B cell (primary cell): ENCODE results near the gene SNTB2. TPM values are rescaled to one million over a fixed set of nuclear protein-coding genes. Genes with fewer than 3 reads are reported as not detected.

Experiments used
- ATAC-seq: fragments of 200-7000 bp; cut with Tn5 transposase; one replicate; pipeline ENCODE4 v1.10.0; 2021; ENCODE audit warnings: low read depth, mild to moderate bottlenecking, moderate number of reproducible peaks, moderate library complexity
- CTCF ChIA-PET: fragments of 350-600 bp; sonication (Branson Sonifier 250); formaldehyde crosslinking; loops from one replicate; lab custom pipeline; 2021; ENCODE audit warnings: antibody characterized with exemption, inconsistent platforms; lab: Charles Lee
- POLR2A ChIA-PET: fragments of 350-600 bp; sonication (Branson Sonifier 250); formaldehyde crosslinking; loops from one replicate; lab custom pipeline; 2021; ENCODE audit warnings: antibody characterized with exemption; lab: Charles Lee
- DNase-seq: peaks from one replicate; pipeline ENCODE4 v3.0.0; 2013
- H2AFZ ChIP-seq: 2 replicates; pipeline ENCODE4 v1.6.1; 2012; ENCODE audit warnings: mild to moderate bottlenecking, low read depth, low read length; ENCODE audit not compliant: insufficient read depth, poor library complexity, severe bottlenecking
- H3K27ac ChIP-seq, 2 donors: 1 replicate in 1 of 2; 2 replicates in 1 of 2; pipeline ENCODE4 v1.5.1; 2012 to 2013; ENCODE audit warnings: low read length in 2 of 2, mild to moderate bottlenecking in 2 of 2, moderate library complexity in 1 of 2
- H3K27me3 ChIP-seq, 4 experiments: fragments of 200-600 bp in 1 of 4; sonication (generic) in 1 of 4; replicated peaks in 1 of 4; 1 replicate in 2 of 4; 2 replicates in 2 of 4; pipeline versions ENCODE4 v1.6.1 to v1.7.0; 2013 to 2016; ENCODE audit warnings: low read length in 3 of 4, mild to moderate bottlenecking in 2 of 4, mixed read lengths in 1 of 4, moderate library complexity in 1 of 4; ENCODE audit not compliant: insufficient read depth in 4 of 4, control insufficient read depth in 3 of 4; ENCODE audit errors: control extremely low read depth in 1 of 4
- H3K36me3 ChIP-seq, 2 experiments: replicated peaks in 1 of 2; 1 replicate in 1 of 2; 2 replicates in 1 of 2; pipeline versions ENCODE4 v1.6.1 to v1.7.1; 2013; ENCODE audit warnings: low read length in 1 of 2; ENCODE audit not compliant: insufficient read depth in 2 of 2, control insufficient read depth in 1 of 2; ENCODE audit errors: control extremely low read depth in 1 of 2, extremely low read depth in 1 of 2
- H3K4me1 ChIP-seq, 2 donors: fragments of 200-600 bp in 1 of 2; sonication (generic) in 1 of 2; 1 replicate in 1 of 2; 2 replicates in 1 of 2; pipeline versions ENCODE4 v1.5.1 to v1.6.1; 2013 to 2017; ENCODE audit warnings: low read length in 2 of 2; ENCODE audit not compliant: control insufficient read depth in 2 of 2, insufficient read depth in 2 of 2
- H3K4me2 ChIP-seq: replicated peaks from 2 replicates; pipeline ENCODE3; 2012; ENCODE audit warnings: mild to moderate bottlenecking, low read depth, low read length; ENCODE audit not compliant: poor library complexity, severe bottlenecking
- H3K4me3 ChIP-seq, 5 experiments: fragments of 200-600 bp in 1 of 5; sonication (generic) in 1 of 5; 1 replicate in 3 of 5; 2 replicates in 2 of 5; pipeline versions ENCODE4 v1.5.1 to v1.7.0; 2011 to 2016; ENCODE audit warnings: low read length in 4 of 5, mild to moderate bottlenecking in 4 of 5, low read depth in 2 of 5, control low read depth in 1 of 5, moderate library complexity in 1 of 5; ENCODE audit not compliant: insufficient read depth in 1 of 5; ENCODE audit errors: control extremely low read depth in 1 of 5, extremely low read depth in 1 of 5
- H3K79me2 ChIP-seq: fragments of 200-600 bp; sonication (generic); one replicate; pipeline ENCODE4 v1.6.0; 2016; ENCODE audit warnings: low read length; ENCODE audit not compliant: control insufficient read depth, insufficient read depth
- H3K9ac ChIP-seq: fragments of 200-600 bp; sonication (generic); 2 replicates; pipeline ENCODE4 v1.6.1; 2017; ENCODE audit warnings: mild to moderate bottlenecking, low read length, moderate library complexity
- H3K9me3 ChIP-seq, 3 donors: one replicate each; pipeline versions ENCODE4 v1.6.1 to v1.7.1; 2013; ENCODE audit warnings: low read length in 2 of 3; ENCODE audit not compliant: control insufficient read depth in 2 of 3, insufficient read depth in 1 of 3; ENCODE audit errors: control extremely low read depth in 1 of 3
- H4K20me1 ChIP-seq: 2 replicates; pipeline ENCODE4 v1.6.0; 2012; ENCODE audit warnings: mild to moderate bottlenecking, low read length; ENCODE audit not compliant: insufficient read depth, control insufficient read depth, poor library complexity, severe bottlenecking
- H3K27ac Mint-ChIP-seq: one replicate; pipeline ENCODE4 v1.8.0; 2021; ENCODE audit warnings: mixed read lengths
- H3K27me3 Mint-ChIP-seq: one replicate; pipeline ENCODE4 v1.8.0; 2021; ENCODE audit warnings: mixed read lengths
- H3K4me1 Mint-ChIP-seq: one replicate; pipeline ENCODE4 v1.8.0; 2021; ENCODE audit warnings: mixed read lengths
- H3K4me3 Mint-ChIP-seq: one replicate; pipeline ENCODE4 v1.8.0; 2021; ENCODE audit warnings: mixed read lengths
- H3K9me3 Mint-ChIP-seq: one replicate; pipeline ENCODE4 v1.8.0; 2022; ENCODE audit warnings: mixed read lengths; ENCODE audit not compliant: insufficient read depth
- EZH2 ChIP-seq: IDR thresholded peaks from 2 replicates; pipeline ENCODE4 v1.6.1; 2012; ENCODE audit warnings: borderline replicate concordance, low read depth, mild to moderate bottlenecking, moderate library complexity, low read length; ENCODE audit not compliant: insufficient read depth, poor library complexity, severe bottlenecking
- WGBS: methylation state at CpG from one replicate; pipeline ENCODE4 v1.1.5; 2013; ENCODE audit warnings: missing lambda C conversion rate; ENCODE audit not compliant: insufficient coverage; 5-methylcytosine and 5-hydroxymethylcytosine counted together
- intact Hi-C: fragments of 100-400 bp; cut with micrococcal nuclease; formaldehyde crosslinking; loops from one replicate; pipeline ENCODE4 v1.10.0; 2022
- polyA plus RNA-seq: library from polyadenylated mRNA; depleted of rRNA; stranded (reverse); fragments of >200 nt; gene quantifications from 2 replicates; pipeline ENCODE4 v1.2.3, GENCODE V29; 2012
- total RNA-seq, 2 donors: library from RNA; stranded (reverse); fragments of 120-200 nt in 1 of 2; gene quantifications; 1 replicate in 1 of 2; 2 replicates in 1 of 2; pipeline versions ENCODE4 v1.2.3 to v1.2.4, GENCODE V29; 2013 to 2022
- TF ChIP-seq, protein P1 (sequence below): fragments of 200-600 bp; IDR thresholded peaks from one replicate; pipeline ENCODE4 v1.8.0; 2022; ENCODE audit warnings: antibody characterized with exemption, mild to moderate bottlenecking

The SNTB2 gene
- total and polyA plus RNA-seq, 2 donors (not counting 1 experiment from before 2014, with no cell fraction given) = 3.8 to 16.2 TPM

DNA sequence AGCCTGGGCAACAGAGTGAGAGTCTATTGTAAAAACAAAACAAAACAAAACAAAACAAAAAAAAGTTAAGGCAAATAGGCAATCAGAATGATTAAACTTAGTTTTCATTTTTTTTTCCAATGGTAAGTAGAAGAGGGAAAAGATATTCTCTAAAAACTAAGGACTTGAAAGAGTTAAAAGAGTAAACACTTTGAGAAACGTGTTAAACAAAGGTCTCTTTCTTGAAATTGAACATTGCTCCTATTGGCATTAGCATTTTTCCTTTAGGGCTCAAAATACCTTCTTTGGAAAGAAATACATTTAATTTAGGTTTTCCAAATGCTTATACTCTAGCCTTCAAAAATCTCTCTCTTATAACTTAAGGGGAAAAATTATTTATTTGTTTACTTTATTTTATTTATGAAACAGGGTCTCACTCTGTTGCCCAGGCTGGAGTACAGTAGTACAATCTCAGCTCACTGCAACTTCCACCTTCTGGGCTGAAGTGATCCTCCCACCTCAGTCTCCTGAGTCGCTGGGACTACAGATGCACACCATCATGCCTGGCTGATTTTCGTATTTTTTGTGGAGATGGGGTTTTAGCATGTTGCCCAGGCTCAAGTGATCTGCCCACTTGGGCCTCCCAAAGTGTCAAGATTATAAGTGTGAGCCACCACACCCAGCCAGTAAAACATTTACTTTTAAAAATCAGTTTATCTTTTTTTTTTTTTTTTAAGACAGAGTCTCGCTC is 79.5 kb downstream of the SNTB2 start:
- H3K27me3 Mint-ChIP-seq = no peaks in the 10 kb centered on the region
- H3K4me2 ChIP-seq = no peak overlapping the region
- no peak overlapping the region for H3K27ac ChIP-seq
- no peaks in the 10 kb centered on the region for H3K9me3 ChIP-seq
- ATAC-seq = no peak
- TF ChIP-seq, protein P1, sequence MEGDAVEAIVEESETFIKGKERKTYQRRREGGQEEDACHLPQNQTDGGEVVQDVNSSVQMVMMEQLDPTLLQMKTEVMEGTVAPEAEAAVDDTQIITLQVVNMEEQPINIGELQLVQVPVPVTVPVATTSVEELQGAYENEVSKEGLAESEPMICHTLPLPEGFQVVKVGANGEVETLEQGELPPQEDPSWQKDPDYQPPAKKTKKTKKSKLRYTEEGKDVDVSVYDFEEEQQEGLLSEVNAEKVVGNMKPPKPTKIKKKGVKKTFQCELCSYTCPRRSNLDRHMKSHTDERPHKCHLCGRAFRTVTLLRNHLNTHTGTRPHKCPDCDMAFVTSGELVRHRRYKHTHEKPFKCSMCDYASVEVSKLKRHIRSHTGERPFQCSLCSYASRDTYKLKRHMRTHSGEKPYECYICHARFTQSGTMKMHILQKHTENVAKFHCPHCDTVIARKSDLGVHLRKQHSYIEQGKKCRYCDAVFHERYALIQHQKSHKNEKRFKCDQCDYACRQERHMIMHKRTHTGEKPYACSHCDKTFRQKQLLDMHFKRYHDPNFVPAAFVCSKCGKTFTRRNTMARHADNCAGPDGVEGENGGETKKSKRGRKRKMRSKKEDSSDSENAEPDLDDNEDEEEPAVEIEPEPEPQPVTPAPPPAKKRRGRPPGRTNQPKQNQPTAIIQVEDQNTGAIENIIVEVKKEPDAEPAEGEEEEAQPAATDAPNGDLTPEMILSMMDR = no peak
- TF ChIP-seq EZH2 = no peak
- peaks cover 0 to 4% of the 10 kb centered on the region in 2 experiments for H3K36me3 ChIP-seq
- no peak overlapping the region for H3K9ac ChIP-seq
- 100% methylated on average over 1 of the region's 4 CpGs for WGBS
- no peak overlapping the region for H3K27ac Mint-ChIP-seq
- H4K20me1 ChIP-seq = no peaks in the 10 kb centered on the region
- H3K27me3 ChIP-seq = no peaks in the 10 kb centered on the region
- H2AFZ ChIP-seq = no peak overlapping the region
- H3K4me3 ChIP-seq = no peak overlapping the region
- no peak for DNase-seq
- H3K4me3 Mint-ChIP-seq = no peak overlapping the region
- ChIA-PET POLR2A (no interaction called here), CTCF (interaction anchor here (0.7 to 1.6 kb wide), 2 partner anchors 116 kb away, joined by 3 to 4 read pairs; no protein-coding TSS in a partner anchor)
- H3K79me2 ChIP-seq = no peaks in the 10 kb centered on the region
- no peaks in the 10 kb centered on the region for H3K4me1 ChIP-seq
- intact Hi-C loops = no loop called here
- no peaks in the 10 kb centered on the region for H3K9me3 Mint-ChIP-seq
- no peaks in the 10 kb centered on the region for H3K4me1 Mint-ChIP-seq

DNA sequence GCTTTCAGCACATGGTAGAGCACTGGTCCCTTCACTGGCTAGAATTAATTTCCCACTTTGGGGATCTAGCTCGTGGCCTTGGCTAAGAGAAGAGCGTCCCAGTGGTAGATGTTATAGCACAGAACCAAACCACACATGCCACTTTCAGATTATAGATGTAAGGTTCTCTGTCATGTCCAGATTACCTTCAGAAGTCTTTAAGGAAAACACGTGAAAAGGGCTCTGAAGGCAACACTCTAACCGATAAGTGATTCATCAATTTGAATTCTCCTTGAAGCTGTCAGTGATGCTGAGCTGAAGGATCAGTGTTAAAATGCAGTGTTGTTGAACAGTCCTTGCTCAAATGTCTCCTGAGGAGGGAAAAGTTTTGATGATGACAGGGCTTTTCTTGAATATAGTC is 80.7 kb downstream of the SNTB2 start:
- no peaks in the 10 kb centered on the region for H3K4me1 ChIP-seq
- H3K9ac ChIP-seq = no peak overlapping the region
- H3K27me3 ChIP-seq = no peaks in the 10 kb centered on the region
- ChIA-PET POLR2A (no interaction called here), CTCF (interaction anchor here (1.6 kb wide), 1 partner anchor 117 kb away, joined by 3 read pairs; no protein-coding TSS in a partner anchor)
- TF ChIP-seq EZH2 = no peak
- TF ChIP-seq, protein P1 = no peak
- Mint-ChIP-seq H3K4me3 (no peak overlapping the region), H3K4me1 (no peaks in the 10 kb centered on the region), H3K9me3 (no peaks in the 10 kb centered on the region), H3K27me3 (no peaks in the 10 kb centered on the region), H3K27ac (no peak overlapping the region)
- no peaks in the 10 kb centered on the region for H3K9me3 ChIP-seq
- H4K20me1 ChIP-seq = no peaks in the 10 kb centered on the region
- H3K36me3 ChIP-seq = peaks cover 0 to 4% of the 10 kb centered on the region in 2 experiments
- 92% methylated on average over 4 of the region's 4 CpGs for WGBS
- intact Hi-C loops = no loop called here
- no peak overlapping the region for H3K4me2 ChIP-seq
- H3K27ac ChIP-seq = no peak overlapping the region
- no peak overlapping the region for H2AFZ ChIP-seq
- H3K4me3 ChIP-seq = no peak overlapping the region
- no peak for ATAC-seq
- no peak for DNase-seq
- H3K79me2 ChIP-seq = no peaks in the 10 kb centered on the region
